Mucosa of descending colon (tissue), 3 donors: Measurements from ENCODE around the gene JPH2. TPM values are rescaled to one million over a fixed set of nuclear protein-coding genes. Genes with fewer than 3 reads are reported as not detected.

ENCODE experiments used
- ATAC-seq: fragments of 200-7000 bp; cut with Tn5 transposase; one replicate; pipeline ENCODE4 v1.9.1; 2020; ENCODE audit warnings: mild to moderate bottlenecking, moderate library complexity
- DNase-seq, 3 donors: peaks; one replicate each; pipeline ENCODE4 v3.0.0-alpha.2; 2020
- H3K36me3 ChIP-seq: fragments of 200-600 bp; one replicate; pipeline ENCODE4 v1.8.0; 2021; ENCODE audit warnings: low read depth, mild to moderate bottlenecking
- H3K4me1 ChIP-seq: fragments of 200-600 bp; one replicate; pipeline ENCODE4 v1.8.0; 2021; ENCODE audit warnings: low read depth, mild to moderate bottlenecking
- H3K4me3 ChIP-seq: fragments of 200-600 bp; one replicate; pipeline ENCODE4 v1.8.0; 2021; ENCODE audit warnings: mild to moderate bottlenecking
- H3K9me3 ChIP-seq: fragments of 200-600 bp; one replicate; pipeline ENCODE4 v1.8.0; 2021; ENCODE audit warnings: mild to moderate bottlenecking
- CTCF ChIP-seq: fragments of 200-600 bp; IDR thresholded peaks from one replicate; pipeline ENCODE4 v1.8.0; 2022; ENCODE audit warnings: antibody characterized with exemption, mild to moderate bottlenecking
- intact Hi-C, 2 donors: fragments of 100-400 bp; cut with DNase I in 1 of 2; cut with micrococcal nuclease in 1 of 2; formaldehyde crosslinking; loops; one replicate each; pipeline versions ENCODE4 v1.11.0 to v1.11.1; 2022; cut with DNase I, micrococcal nuclease
- total RNA-seq, 3 donors: library from RNA; stranded (reverse); fragmentation: NEBNext Ultra II Directional in 2 of 3; extraction: Animal tissue kit (Norgen Biotek cat#: 25700) in 2 of 3; gene quantifications; one replicate each; pipeline versions ENCODE4 v1.2.1 to v1.2.4, GENCODE V29; 2021 to 2023
- donor health status: DM: no; HTN: no; CAD: no; lungs with moderate emphysema.
- donor health status: DM: no; HTN: no; CAD: no.
- donor health status: DM: no; HTN: yes; CAD: no.

The JPH2 gene
- total RNA-seq, 3 donors from 2014 or later: 2.3 to 87.3 (median 8.3) TPM

- DNase-seq (no peak), ATAC-seq (no peak)
- Histone ChIP-seq H3K4me1 (no peaks in the 10 kb centered on the region), H3K4me3 (no peak overlapping the region), H3K9me3 (no peaks in the 10 kb centered on the region), H3K36me3 (no peaks in the 10 kb centered on the region)
- intact Hi-C loops: loop anchor here (2.0 to 5.0 kb wide), 2 partner anchors 73 to 75 kb away; no protein-coding TSS in a partner anchor
- no peak for TF ChIP-seq CTCF
Observed at GRCh38 chr20:44117296-44118184, 69.4 kb downstream of the JPH2 start.

- Histone ChIP-seq H3K9me3 (no peaks in the 10 kb centered on the region), H3K4me1 (no peaks in the 10 kb centered on the region), H3K4me3 (no peak overlapping the region), H3K36me3 (no peaks in the 10 kb centered on the region)
- ATAC-seq (no peak), DNase-seq (no peak)
- no peak for TF ChIP-seq CTCF
- intact Hi-C loops: loop anchor here (2.0 to 5.0 kb wide), 2 partner anchors 75 to 76 kb away; no protein-coding TSS in a partner anchor
Observed at GRCh38 chr20:44115762-44116644, 71.0 kb downstream of the JPH2 start.

- DNase-seq (no peak), ATAC-seq (no peak)
Observed at GRCh38 chr20:44115181-44115580, 71.8 kb downstream of the JPH2 start.

GRCh38 chr20:44113618-44114376 is 73.2 kb downstream of the JPH2 start:
- no peaks in the 10 kb centered on the region for H3K9me3 ChIP-seq
- DNase-seq (no peak), ATAC-seq (no peak)
- intact Hi-C loops: no loop called here
- no peaks in the 10 kb centered on the region for H3K4me1 ChIP-seq
- no peaks in the 10 kb centered on the region for H3K36me3 ChIP-seq
- H3K4me3 ChIP-seq: no peak overlapping the region
- TF ChIP-seq CTCF: no peak

More at GRCh38 chr20:44115181-44115580, 71.8 kb downstream of the JPH2 start:
- Histone ChIP-seq H3K4me1 (no peaks in the 10 kb centered on the region), H3K36me3 (no peaks in the 10 kb centered on the region), H3K4me3 (no peak overlapping the region), H3K9me3 (no peaks in the 10 kb centered on the region)
- intact Hi-C loops: loop anchor here in 1 of 2 donors (5.0 kb wide), 1 partner anchor 77 kb away; no protein-coding TSS in a partner anchor
- TF ChIP-seq CTCF: no peak
